Suppressor macrophage treated with lipopolysaccharide for 1 hour (primary cell): ENCODE measurements around the gene ASAP2.

Experiments used
- DNase-seq, 3 donors: peaks; one replicate each; pipeline ENCODE4 v3.0.0-alpha.2; 2020 to 2022

ASAP2 gene

GRCh38 chr2:9445089-9445488 is 238.5 kb downstream of the ASAP2 start:
- no peak for DNase-seq

- no peak for DNase-seq
These were observed 244.6 kb downstream of the ASAP2 start for GRCh38 chr2:9451231-9451630.
